ENCODE measurements around the gene CDK4. TPM values are rescaled to one million over a fixed set of nuclear protein-coding genes. Genes with fewer than 3 reads are reported as not detected.

The CDK4 gene
- total and polyA plus RNA-seq, 2 of the 13 experiments (the other 11 are each of a cell fraction or from before 2014, with no cell fraction given): 191 to 209 TPM

GRCh38 chr12:57755454-57756372 lies 3.6 kb upstream of the CDK4 start (continued):
- TF ChIP-seq CSRNP1 (CRISPR knock-in tag; IDR thresholded peaks at IDR 0.05) (peak; percentile 61; the same call in 1 of the 2 replicates), CCDC6 (CRISPR knock-in tag; IDR thresholded peaks at IDR 0.05) (no peak), KDM6A (CRISPR knock-in tag; IDR thresholded peaks at IDR 0.05; ENCODE audit: low read depth) (no peak), CHD2 (IDR thresholded peaks at IDR 0.05; ENCODE audit: low read depth, low read length) (no peak), ZBTB25 (CRISPR knock-in tag; IDR thresholded peaks at IDR 0.05) (peak; percentile 21; the same call in 1 of the 2 replicates), NFE2L2 (IDR thresholded peaks at IDR 0.05; ENCODE audit: low read length) (no peak), SOX6 (IDR thresholded peaks at IDR 0.05) (no peak), SOX6 (CRISPR knock-in tag; IDR thresholded peaks at IDR 0.05) (0 out of 2 replicates have a peak, but pooled peaks have one; percentile 28), TEAD3 (CRISPR knock-in tag; optimal IDR thresholded peaks at IDR 0.05; ENCODE audit: borderline replicate concordance) (peak; percentile 31), ZNF598 (CRISPR knock-in tag; IDR thresholded peaks at IDR 0.05; ENCODE audit: borderline replicate concordance) (no peak), ZNF121 (CRISPR knock-in tag; IDR thresholded peaks at IDR 0.05) (no peak), FOXA1 (IDR thresholded peaks at IDR 0.05) (no peak), FOXA1 (CRISPR knock-in tag; IDR thresholded peaks at IDR 0.05) (no peak), CBX2 (IDR thresholded peaks at IDR 0.05; ENCODE audit: low read depth, low read length) (no peak), CBX2 (CRISPR knock-in tag; IDR thresholded peaks at IDR 0.05; ENCODE audit: low read depth) (no peak), PTBP1 (IDR thresholded peaks at IDR 0.05; ENCODE audit: low read depth, low read length, poor library complexity, severe bottlenecking) (no peak), SATB2 (CRISPR knock-in tag; IDR thresholded peaks at IDR 0.05) (no peak), ZNF784 (CRISPR knock-in tag; IDR thresholded peaks at IDR 0.05; ENCODE audit: borderline replicate concordance) (no peak), ZFP91 (CRISPR knock-in tag; IDR thresholded peaks at IDR 0.05; ENCODE audit: borderline replicate concordance) (0 out of 2 replicates have a peak, but pooled peaks have one; percentile 18), ZNF256 (CRISPR knock-in tag; conservative IDR thresholded peaks at IDR 0.05) (0 out of 2 replicates have a peak, but pooled peaks have one; percentile 73), ZNF530 (CRISPR knock-in tag; IDR thresholded peaks at IDR 0.05; ENCODE audit: low read depth) (no peak), CEBPZ (IDR thresholded peaks at IDR 0.05; ENCODE audit: low read length) (no peak)
